Mesendoderm (in vitro differentiated cells): Measurements from ENCODE around the gene RBM33.
A peak's percentile ranks its signal among the peaks of the same experiment; 100 is the strongest.

ENCODE experiments used
- DNase-seq: peaks from one replicate; pipeline ENCODE4 v3.0.0; 2013
- H2AK5ac ChIP-seq: 2 replicates; pipeline ENCODE4 v1.6.1; 2013; ENCODE audit warnings: low read length, inconsistent platforms
- H2BK120ac ChIP-seq: 2 replicates; pipeline ENCODE4 v1.6.1; 2013; ENCODE audit warnings: low read depth, mild to moderate bottlenecking, low read length, moderate library complexity, mixed read lengths
- H2BK15ac ChIP-seq: replicated peaks from 2 replicates; pipeline ENCODE4 v1.6.1; 2013; ENCODE audit warnings: low read depth, mild to moderate bottlenecking, moderate library complexity
- H2BK5ac ChIP-seq: 2 replicates; pipeline ENCODE4 v1.6.1; 2013; ENCODE audit warnings: low read length, inconsistent platforms
- H3K18ac ChIP-seq: 2 replicates; pipeline ENCODE4 v1.6.1; 2013; ENCODE audit warnings: mild to moderate bottlenecking, low read length, mixed read lengths
- H3K23ac ChIP-seq: one replicate; pipeline ENCODE4 v1.6.1; 2013; ENCODE audit warnings: low read length
- H3K27ac ChIP-seq: 2 replicates; pipeline ENCODE4 v1.5.1; 2013; ENCODE audit warnings: low read depth, mild to moderate bottlenecking, inconsistent platforms, low read length, moderate library complexity
- H3K27me3 ChIP-seq: 2 replicates; pipeline ENCODE4 v1.6.1; 2013; ENCODE audit warnings: low read length, control low read depth, mild to moderate bottlenecking, inconsistent platforms; ENCODE audit not compliant: insufficient read depth, poor library complexity
- H3K36me3 ChIP-seq: 2 replicates; pipeline ENCODE4 v1.6.1; 2013; ENCODE audit warnings: low read length, inconsistent platforms; ENCODE audit not compliant: control insufficient read depth, insufficient read depth
- H3K4ac ChIP-seq: one replicate; pipeline ENCODE4 v1.6.1; 2013; ENCODE audit warnings: low read depth, mild to moderate bottlenecking, low read length, moderate library complexity
- H3K4me1 ChIP-seq: 2 replicates; pipeline ENCODE4 v1.6.1; 2013; ENCODE audit warnings: low read depth, low read length, inconsistent platforms; ENCODE audit not compliant: control insufficient read depth
- H3K4me2 ChIP-seq: 2 replicates; pipeline ENCODE4 v1.6.1; 2013; ENCODE audit warnings: low read length
- H3K4me3 ChIP-seq: 2 replicates; pipeline ENCODE4 v1.5.1; 2013; ENCODE audit warnings: mild to moderate bottlenecking, low read length
- H3K56ac ChIP-seq: one replicate; pipeline ENCODE4 v1.6.1; 2013; ENCODE audit warnings: low read length
- H3K79me1 ChIP-seq: 2 replicates; pipeline ENCODE4 v1.6.1; 2013; ENCODE audit warnings: low read length, inconsistent platforms
- H3K79me2 ChIP-seq: 2 replicates; pipeline ENCODE4 v1.6.1; 2013; ENCODE audit warnings: mild to moderate bottlenecking, low read length; ENCODE audit not compliant: control insufficient read depth, insufficient read depth
- H3K9ac ChIP-seq: 2 replicates; pipeline ENCODE4 v1.6.1; 2013; ENCODE audit warnings: low read length, inconsistent platforms
- H4K5ac ChIP-seq: one replicate; pipeline ENCODE4 v1.6.1; 2013; ENCODE audit warnings: low read length
- H4K8ac ChIP-seq: one replicate; pipeline ENCODE4 v1.6.1; 2013; ENCODE audit warnings: low read depth, mild to moderate bottlenecking, control low read depth, low read length, moderate library complexity
- WGBS: extraction: QIAGEN DNeasy Blood & Tissue Kit; methylation state at CpG from one replicate; pipeline ENCODE4 v1.1.7; 2013; ENCODE audit warnings: low lambda C conversion rate, missing lambda C conversion rate; ENCODE audit not compliant: insufficient coverage; ENCODE audit errors: extremely low coverage; 5-methylcytosine and 5-hydroxymethylcytosine counted together

Gene RBM33

DNA sequence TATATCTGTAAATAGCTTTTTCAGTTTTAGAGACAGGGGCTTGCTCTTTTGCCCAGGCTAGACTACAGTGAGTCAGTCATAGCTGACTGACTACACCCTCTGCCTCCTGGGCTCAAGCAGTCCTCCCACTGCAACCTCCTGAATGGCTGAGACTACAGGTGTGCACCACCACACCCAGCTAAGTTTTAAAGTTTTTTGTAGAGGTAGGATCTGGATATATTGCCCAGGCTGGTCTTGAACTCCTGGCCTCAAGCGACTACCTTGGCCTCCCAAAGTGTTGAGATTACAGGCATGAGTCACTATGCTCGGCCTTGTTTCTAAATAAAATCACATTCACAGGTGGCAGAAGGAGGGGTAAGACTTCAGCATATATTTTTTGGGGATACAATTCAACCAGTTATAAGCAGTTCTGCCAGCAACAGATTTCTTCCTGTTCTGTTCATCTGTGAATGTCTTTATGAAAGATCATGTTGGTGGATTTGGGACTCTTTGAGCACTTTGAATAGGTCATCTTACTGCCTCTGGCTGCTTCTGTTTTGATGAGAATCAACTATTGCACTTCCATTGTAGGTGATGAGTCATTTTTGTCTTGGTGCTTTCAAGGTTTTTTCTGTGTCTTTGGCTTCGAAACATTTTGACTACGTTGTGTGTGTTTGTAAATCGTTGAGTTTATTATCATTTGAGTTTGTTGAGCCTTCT is 15.7 kb downstream of the RBM33 start:
- Histone ChIP-seq H3K4me2 (no peak overlapping the region), H2BK15ac (no peak overlapping the region), H3K9ac (no peak overlapping the region), H3K4ac (no peak overlapping the region), H3K23ac (no peak overlapping the region), H3K18ac (no peak overlapping the region), H2BK120ac (no peak overlapping the region), H2AK5ac (no peak overlapping the region), H3K56ac (no peak overlapping the region), H3K4me1 (no peaks in the 10 kb centered on the region), H3K79me1 (peaks cover 25% of the 10 kb centered on the region), H4K8ac (no peak overlapping the region), H3K4me3 (no peak overlapping the region), H3K79me2 (peaks cover 75% of the 10 kb centered on the region), H3K27ac (no peak overlapping the region), H4K5ac (no peak overlapping the region), H2BK5ac (no peak overlapping the region), H3K27me3 (no peaks in the 10 kb centered on the region), H3K36me3 (no peaks in the 10 kb centered on the region)
- no peak for DNase-seq
- WGBS: no CpG with 5 or more reads among the region's 5 CpGs

DNA sequence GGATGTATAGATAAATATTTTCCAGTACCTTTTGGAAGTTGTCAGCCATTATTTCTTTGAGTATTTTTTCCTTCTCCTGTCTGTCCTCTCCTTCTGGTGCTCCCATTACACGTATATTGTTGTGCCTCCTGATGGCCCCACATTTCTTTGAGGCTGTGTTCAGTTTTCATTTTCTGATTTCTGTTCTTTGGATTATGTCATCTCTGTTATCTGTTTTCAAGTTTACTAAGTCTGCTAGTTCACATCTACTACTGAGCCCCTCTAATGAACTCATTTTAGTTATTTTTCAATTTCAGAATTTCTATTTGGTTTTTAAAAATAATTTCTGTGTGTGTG is 16.3 kb downstream of the RBM33 start:
- Histone ChIP-seq H3K23ac (no peak overlapping the region), H3K9ac (no peak overlapping the region)

DNA sequence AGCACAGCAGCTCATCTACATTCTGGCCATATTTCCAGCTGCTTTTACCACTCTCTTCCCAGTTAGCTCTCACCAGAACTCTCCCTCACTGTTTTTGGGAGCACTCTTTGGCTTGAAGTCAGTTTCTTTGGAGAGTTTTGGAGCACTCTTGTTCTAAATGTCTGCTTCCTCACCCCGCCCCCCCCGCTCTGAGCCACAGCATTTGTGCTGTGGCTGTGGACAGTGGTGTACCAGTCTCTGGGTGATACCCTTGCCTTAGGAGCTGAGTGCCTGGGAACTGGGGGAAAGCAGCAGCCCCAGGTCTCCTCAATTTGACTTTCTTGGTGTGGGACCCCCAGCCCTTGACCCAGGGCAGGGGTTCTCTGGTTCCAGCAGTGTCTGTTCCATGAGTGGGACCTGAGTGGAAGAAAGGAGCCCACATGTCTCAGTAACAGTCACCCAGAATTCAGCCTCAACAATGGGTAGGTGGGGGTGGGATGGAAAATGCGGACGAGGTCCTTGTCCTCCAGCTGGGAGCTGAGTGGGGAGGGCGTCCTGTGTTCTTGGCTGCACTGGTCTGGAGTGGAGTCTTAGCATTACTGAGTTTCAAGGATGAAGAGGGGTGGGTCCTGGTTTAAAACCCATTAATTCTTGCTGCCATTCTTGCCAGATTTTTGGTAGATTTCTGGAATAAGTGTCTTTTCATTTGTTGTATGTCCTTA is 18.0 kb downstream of the RBM33 start:
- no peak for DNase-seq
- Histone ChIP-seq H3K79me1 (peaks cover 25% of the 10 kb centered on the region), H3K27me3 (no peaks in the 10 kb centered on the region), H2BK15ac (no peak overlapping the region), H2BK120ac (no peak overlapping the region), H3K4me2 (no peak overlapping the region), H2AK5ac (no peak overlapping the region), H3K4me3 (no peak overlapping the region), H3K79me2 (peaks cover 68% of the 10 kb centered on the region), H4K8ac (no peak overlapping the region), H3K4me1 (no peaks in the 10 kb centered on the region), H3K56ac (no peak overlapping the region), H3K36me3 (no peaks in the 10 kb centered on the region), H3K9ac (no peak overlapping the region), H3K27ac (no peak overlapping the region), H2BK5ac (no peak overlapping the region), H4K5ac (no peak overlapping the region), H3K4ac (no peak overlapping the region), H3K23ac (no peak overlapping the region), H3K18ac (no peak overlapping the region)
- no CpG with 5 or more reads among the region's 5 CpGs for WGBS

More for the DNA sequence above, 16.3 kb downstream of the RBM33 start:
- Histone ChIP-seq H4K8ac (no peak overlapping the region), H3K4me1 (no peaks in the 10 kb centered on the region), H3K56ac (no peak overlapping the region), H3K79me1 (peaks cover 26% of the 10 kb centered on the region), H2BK5ac (no peak overlapping the region), H3K4ac (no peak overlapping the region), H2BK120ac (no peak overlapping the region), H2AK5ac (no peak overlapping the region), H3K79me2 (peaks cover 71% of the 10 kb centered on the region), H3K27me3 (no peaks in the 10 kb centered on the region), H3K4me3 (no peak overlapping the region), H3K18ac (no peak overlapping the region), H3K27ac (no peak overlapping the region), H3K4me2 (no peak overlapping the region), H3K36me3 (no peaks in the 10 kb centered on the region), H4K5ac (no peak overlapping the region), H2BK15ac (no peak overlapping the region)
- no CpG with 5 or more reads among the region's 1 CpG for WGBS
- no peak for DNase-seq

DNA sequence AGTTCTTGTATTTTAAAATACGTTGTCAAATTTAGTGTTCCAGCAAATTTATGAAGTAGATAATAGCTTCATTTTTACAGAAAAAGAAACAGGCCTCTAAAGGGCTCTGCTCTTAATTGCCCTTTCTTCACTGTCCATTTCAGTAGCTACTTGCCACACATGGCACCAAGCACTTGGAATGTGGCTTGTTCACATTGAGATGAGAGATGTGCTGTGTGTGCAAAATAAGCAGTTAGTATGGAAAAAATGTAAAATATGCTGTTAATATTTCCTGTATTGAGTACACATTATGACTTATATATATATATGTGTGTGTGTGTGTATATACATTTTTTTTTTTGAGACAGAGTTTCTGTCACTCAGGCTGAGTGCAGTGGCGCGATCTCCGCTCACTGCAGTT is 19.5 kb downstream of the RBM33 start:
- H3K4me3 ChIP-seq: no peak overlapping the region
- no CpG with 5 or more reads among the region's 4 CpGs for WGBS
- H3K23ac ChIP-seq: no peak overlapping the region
- H3K79me1 ChIP-seq: peaks cover 26% of the 10 kb centered on the region
- H3K27ac ChIP-seq: no peak overlapping the region
- H2BK5ac ChIP-seq: no peak overlapping the region
- H3K4ac ChIP-seq: no peak overlapping the region
- H4K5ac ChIP-seq: no peak overlapping the region
- H2AK5ac ChIP-seq: no peak overlapping the region
- no peak overlapping the region for H3K18ac ChIP-seq
- H3K4me1 ChIP-seq: no peaks in the 10 kb centered on the region
- H3K36me3 ChIP-seq: no peaks in the 10 kb centered on the region
- no peak overlapping the region for H2BK15ac ChIP-seq
- no peak overlapping the region for H3K4me2 ChIP-seq
- DNase-seq: no peak
- H3K79me2 ChIP-seq: peaks cover 69% of the 10 kb centered on the region
- no peak overlapping the region for H3K56ac ChIP-seq
- no peak overlapping the region for H2BK120ac ChIP-seq
- H3K27me3 ChIP-seq: no peaks in the 10 kb centered on the region
- no peak overlapping the region for H4K8ac ChIP-seq
- no peak overlapping the region for H3K9ac ChIP-seq

DNA sequence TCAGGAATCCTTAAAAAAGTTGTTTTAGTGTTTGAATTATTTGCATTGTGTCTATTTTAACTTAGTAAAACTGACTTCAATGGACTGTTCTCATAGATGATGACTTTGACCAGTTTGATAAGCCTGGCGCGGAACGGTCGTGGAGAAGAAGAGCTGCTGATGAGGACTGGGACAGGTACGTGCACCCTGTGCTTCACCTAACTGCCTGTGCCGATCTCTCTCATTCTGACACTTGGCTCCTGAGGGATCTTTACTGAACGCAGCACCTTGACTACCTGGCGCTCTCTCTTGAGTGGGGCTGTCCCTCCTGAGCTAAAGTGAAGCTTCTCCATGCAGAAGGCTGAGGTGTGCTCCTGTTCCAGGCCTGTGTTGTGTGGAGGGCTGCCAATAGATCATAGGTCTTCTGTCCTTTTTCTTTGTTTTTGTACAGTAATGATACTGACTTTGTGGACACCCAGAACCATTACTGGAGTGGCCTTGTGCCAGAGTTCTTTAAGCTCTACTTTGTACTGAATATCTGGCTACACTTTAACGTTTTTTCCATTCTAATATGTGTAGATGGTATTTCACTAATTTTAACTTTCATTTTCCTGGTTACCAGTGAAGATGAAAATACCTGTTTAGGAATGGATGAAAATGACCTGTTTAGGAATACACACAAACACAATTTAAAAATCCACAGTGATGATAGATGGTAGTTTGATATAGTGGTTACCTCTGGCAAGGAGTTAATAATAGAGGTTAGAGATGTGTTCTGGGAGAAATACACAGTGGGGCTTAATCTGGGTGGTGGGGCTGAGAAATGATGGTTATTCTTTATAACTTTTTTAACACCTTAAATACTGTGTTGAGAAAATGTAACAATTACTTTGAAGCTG is 20.9 kb downstream of the RBM33 start:
- H3K4me2 ChIP-seq: no peak overlapping the region
- H3K27me3 ChIP-seq: no peaks in the 10 kb centered on the region
- no peak overlapping the region for H3K4ac ChIP-seq
- no peak overlapping the region for H4K8ac ChIP-seq
- peaks cover 71% of the 10 kb centered on the region for H3K79me2 ChIP-seq
- DNase-seq: no peak
- H3K79me1 ChIP-seq: peaks cover 26% of the 10 kb centered on the region
- no peak overlapping the region for H3K18ac ChIP-seq
- H3K9ac ChIP-seq: no peak overlapping the region
- H2AK5ac ChIP-seq: no peak overlapping the region
- WGBS: no CpG with 5 or more reads among the region's 9 CpGs
- no peak overlapping the region for H3K56ac ChIP-seq
- H3K23ac ChIP-seq: peak overlapping the region; percentile 68
- H3K27ac ChIP-seq: no peak overlapping the region
- no peak overlapping the region for H4K5ac ChIP-seq
- H3K4me3 ChIP-seq: no peak overlapping the region
- H2BK15ac ChIP-seq: no peak overlapping the region
- no peak overlapping the region for H2BK120ac ChIP-seq
- H3K36me3 ChIP-seq: no peaks in the 10 kb centered on the region
- H3K4me1 ChIP-seq: peaks cover 2% of the 10 kb centered on the region
- no peak overlapping the region for H2BK5ac ChIP-seq
